OCI-LY3 (cell line): Measurements from ENCODE around the gene ZNF608.

ENCODE experiments used
- H2AFZ ChIP-seq: fragments of 200-600, 300-600 bp; shearing (Covaris generic); 2 replicates; pipeline ENCODE4 v1.6.0; 2014; ENCODE audit warnings: antibody characterized with exemption, low read depth, low read length
- H3K27ac ChIP-seq: fragments of 200-600, 300-600 bp; sonication (generic); 2 replicates; pipeline ENCODE4 v1.5.1; 2014; ENCODE audit warnings: mild to moderate bottlenecking, low read length, moderate library complexity, mixed read lengths
- H3K27me3 ChIP-seq: fragments of 200-600, 300-600 bp; sonication (generic); 2 replicates; pipeline ENCODE4 v1.6.1; 2014; ENCODE audit warnings: low read depth, low read length, mixed read lengths
- H3K36me3 ChIP-seq: fragments of 200-600, 300-600 bp; sonication (generic); replicated peaks from 2 replicates; pipeline ENCODE3; 2014; ENCODE audit warnings: low read depth, low read length, mixed read lengths
- H3K4me1 ChIP-seq: fragments of 300-600, 200-600 bp; sonication (generic); 2 replicates; pipeline ENCODE4 v1.6.1; 2014; ENCODE audit warnings: low read length, mixed read lengths
- H3K4me2 ChIP-seq: fragments of 200-600, 300-600 bp; sonication (generic); 2 replicates; pipeline ENCODE4 v1.6.1; 2014; ENCODE audit warnings: low read length, mixed read lengths
- H3K4me3 ChIP-seq: fragments of 300-600, 200-600 bp; sonication (generic); 2 replicates; pipeline ENCODE4 v1.5.1; 2014; ENCODE audit warnings: antibody characterized with exemption, mild to moderate bottlenecking, low read length, moderate library complexity
- H3K79me2 ChIP-seq: fragments of 300-600, 200-600 bp; shearing (Covaris generic); 2 replicates; pipeline ENCODE4 v1.6.1; 2014; ENCODE audit warnings: mild to moderate bottlenecking, low read length, mixed read lengths
- H3K9ac ChIP-seq: fragments of 300-600, 200-600 bp; shearing (Covaris generic); 2 replicates; pipeline ENCODE4 v1.6.0; 2014; ENCODE audit warnings: mild to moderate bottlenecking, low read length, moderate library complexity
- H3K9me3 ChIP-seq: fragments of 200-600, 300-600 bp; shearing (Covaris generic); 2 replicates; pipeline ENCODE4 v1.6.1; 2014; ENCODE audit warnings: low read length, mixed read lengths; ENCODE audit not compliant: insufficient read depth
- H4K20me1 ChIP-seq: fragments of 200-600, 300-600 bp; sonication (generic); 2 replicates; pipeline ENCODE4 v1.6.1; 2016; ENCODE audit warnings: low read length, mixed read lengths; ENCODE audit not compliant: insufficient read depth
- EZH2phosphoT487 ChIP-seq: fragments of 200-600 bp; shearing (Covaris generic); IDR thresholded peaks from 2 replicates; pipeline ENCODE4 v1.6.1; 2018; ENCODE audit warnings: antibody characterized with exemption, mixed run types, low read depth
- TF ChIP-seq, protein P1 (sequence below): fragments of 200-600, 300-600 bp; sonication (generic); IDR thresholded peaks from 2 replicates; pipeline ENCODE4 v1.5.1; 2014; ENCODE audit warnings: antibody characterized with exemption, low read length, low read depth

The ZNF608 gene

DNA sequence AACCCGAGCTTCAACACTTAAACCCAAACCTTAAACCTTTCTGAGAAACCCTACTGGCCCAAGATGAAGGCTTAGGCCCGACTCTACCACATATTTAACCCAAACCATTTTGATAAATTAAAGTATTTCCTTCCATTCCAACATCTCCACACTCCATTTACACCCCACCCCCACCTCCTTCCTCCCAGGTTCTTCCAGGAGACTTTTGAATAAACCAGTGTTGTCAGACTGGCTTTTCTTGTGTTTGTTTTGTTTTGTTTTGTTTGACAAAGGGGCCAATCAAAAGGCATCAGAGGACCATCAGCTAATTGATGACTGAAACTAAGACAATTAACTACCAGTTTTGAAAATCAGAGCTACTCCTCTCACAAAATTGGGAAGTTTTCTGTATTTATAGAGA lies 4.6 kb upstream of the ZNF608 start:
- Histone ChIP-seq H3K4me3 (no peak overlapping the region), H3K4me1 (peaks cover 27% of the 10 kb centered on the region), H3K27ac (no peak overlapping the region), H2AFZ (no peak overlapping the region), H3K4me2 (no peak overlapping the region), H3K79me2 (no peaks in the 10 kb centered on the region), H3K9me3 (no peaks in the 10 kb centered on the region), H3K27me3 (no peaks in the 10 kb centered on the region), H3K9ac (no peak overlapping the region), H4K20me1 (no peaks in the 10 kb centered on the region), H3K36me3 (no peaks in the 10 kb centered on the region)
- TF ChIP-seq, protein P1, sequence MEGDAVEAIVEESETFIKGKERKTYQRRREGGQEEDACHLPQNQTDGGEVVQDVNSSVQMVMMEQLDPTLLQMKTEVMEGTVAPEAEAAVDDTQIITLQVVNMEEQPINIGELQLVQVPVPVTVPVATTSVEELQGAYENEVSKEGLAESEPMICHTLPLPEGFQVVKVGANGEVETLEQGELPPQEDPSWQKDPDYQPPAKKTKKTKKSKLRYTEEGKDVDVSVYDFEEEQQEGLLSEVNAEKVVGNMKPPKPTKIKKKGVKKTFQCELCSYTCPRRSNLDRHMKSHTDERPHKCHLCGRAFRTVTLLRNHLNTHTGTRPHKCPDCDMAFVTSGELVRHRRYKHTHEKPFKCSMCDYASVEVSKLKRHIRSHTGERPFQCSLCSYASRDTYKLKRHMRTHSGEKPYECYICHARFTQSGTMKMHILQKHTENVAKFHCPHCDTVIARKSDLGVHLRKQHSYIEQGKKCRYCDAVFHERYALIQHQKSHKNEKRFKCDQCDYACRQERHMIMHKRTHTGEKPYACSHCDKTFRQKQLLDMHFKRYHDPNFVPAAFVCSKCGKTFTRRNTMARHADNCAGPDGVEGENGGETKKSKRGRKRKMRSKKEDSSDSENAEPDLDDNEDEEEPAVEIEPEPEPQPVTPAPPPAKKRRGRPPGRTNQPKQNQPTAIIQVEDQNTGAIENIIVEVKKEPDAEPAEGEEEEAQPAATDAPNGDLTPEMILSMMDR: no peak
- TF ChIP-seq EZH2phosphoT487: no peak

DNA sequence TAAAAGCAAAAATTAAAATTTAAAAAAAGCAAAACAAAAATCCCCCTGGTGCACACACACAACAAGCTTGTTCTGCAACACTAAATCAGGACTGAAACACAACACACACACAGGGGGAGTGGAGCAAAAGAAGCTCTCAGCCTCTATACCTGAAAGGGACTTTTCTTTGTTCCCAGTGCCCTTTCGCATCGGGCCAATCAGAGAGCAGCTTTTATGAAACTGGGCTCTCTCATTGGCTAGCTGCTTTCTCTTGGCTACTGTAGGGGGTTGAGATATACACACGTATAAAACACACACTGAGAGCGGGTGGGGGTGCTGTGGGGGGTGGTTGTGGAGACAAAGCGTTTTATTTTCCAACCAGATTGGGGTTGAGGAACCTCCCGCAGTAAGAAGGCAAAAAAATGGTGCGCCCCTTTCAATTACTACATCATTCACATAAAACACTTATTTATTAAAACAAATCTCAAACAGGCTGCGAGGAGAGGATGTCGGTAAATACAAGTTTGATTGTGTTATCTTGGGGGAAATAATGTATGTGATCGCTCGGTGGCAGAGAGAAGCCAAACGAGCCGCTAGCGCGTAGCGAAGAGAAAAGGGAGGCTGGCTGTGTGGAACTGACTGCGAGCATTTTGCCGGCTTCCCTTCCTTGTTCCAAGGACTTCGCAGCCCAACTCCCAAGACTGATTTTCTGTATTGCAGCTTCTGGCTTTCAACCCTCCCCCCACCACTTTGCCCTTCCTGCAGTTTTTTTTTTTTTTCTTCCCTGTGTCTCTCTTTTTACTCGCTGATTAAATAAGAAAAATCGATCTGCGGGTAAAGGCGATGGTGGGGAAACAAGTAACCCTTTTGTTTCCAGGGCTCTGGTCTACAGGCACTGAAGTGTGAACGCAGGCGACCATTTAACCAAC lies 2.5 kb upstream of the ZNF608 start:
- no peaks in the 10 kb centered on the region for H3K36me3 ChIP-seq
- peak overlapping the region; percentile 87 for H3K4me3 ChIP-seq
- H3K27ac ChIP-seq: peak overlapping the region; percentile 95
- H4K20me1 ChIP-seq: no peaks in the 10 kb centered on the region
- no peaks in the 10 kb centered on the region for H3K79me2 ChIP-seq
- no peaks in the 10 kb centered on the region for H3K27me3 ChIP-seq
- TF ChIP-seq EZH2phosphoT487: no peak
- TF ChIP-seq, protein P1: no peak
- no peak overlapping the region for H2AFZ ChIP-seq
- H3K9ac ChIP-seq: peak overlapping the region; percentile 98
- peaks cover 30% of the 10 kb centered on the region for H3K4me1 ChIP-seq
- no peaks in the 10 kb centered on the region for H3K9me3 ChIP-seq
- H3K4me2 ChIP-seq: peak overlapping the region; percentile 97

DNA sequence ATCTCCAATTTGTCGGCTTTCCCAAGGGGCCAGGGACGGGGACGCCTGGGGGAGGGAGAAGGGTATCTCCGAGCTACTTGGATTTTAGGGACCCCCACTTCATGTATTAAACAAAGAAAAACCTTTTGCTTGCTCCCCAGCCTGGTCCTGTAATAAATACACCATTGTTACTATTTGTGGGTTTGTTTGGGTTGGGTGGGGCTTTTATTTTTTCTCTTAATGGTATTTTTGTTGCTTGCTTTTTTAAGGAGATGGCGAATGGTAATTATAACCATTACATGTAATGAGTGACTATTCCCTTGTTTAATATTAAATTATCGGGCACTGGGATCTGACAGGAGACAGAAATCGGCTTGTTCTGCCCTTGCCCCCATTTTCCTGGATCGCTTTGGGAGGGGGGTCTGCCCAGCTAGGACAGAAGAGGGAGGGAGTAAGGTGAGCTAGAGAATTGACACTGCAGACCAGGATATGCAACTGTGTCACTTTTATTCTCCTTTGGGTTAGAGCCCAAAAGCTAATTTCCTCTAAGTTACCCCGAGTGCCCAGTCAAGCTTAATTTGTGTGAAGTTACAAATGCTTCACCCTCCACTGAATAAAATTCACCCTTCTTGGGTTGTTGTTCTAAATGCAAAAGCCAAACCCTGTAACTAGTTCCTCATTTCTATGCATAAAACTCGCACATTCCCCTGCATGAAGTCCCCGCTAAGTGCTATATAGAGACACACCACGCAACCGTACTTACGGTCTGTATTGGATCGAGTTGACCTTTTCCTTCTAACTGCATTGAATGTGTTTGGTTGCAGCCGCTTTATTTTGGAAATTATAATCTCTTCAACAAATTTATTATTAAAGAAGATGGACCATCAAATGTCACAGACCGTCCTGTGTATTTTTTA lies 1.6 kb upstream of the ZNF608 start:
- no peaks in the 10 kb centered on the region for H3K27me3 ChIP-seq
- H3K79me2 ChIP-seq: no peaks in the 10 kb centered on the region
- H3K4me1 ChIP-seq: peaks cover 38% of the 10 kb centered on the region
- peak overlapping the region; percentile 87 for H3K4me3 ChIP-seq
- TF ChIP-seq EZH2phosphoT487: no peak
- TF ChIP-seq, protein P1: no peak
- peak overlapping the region; percentile 84; the same call in 1 of the 2 replicates for H2AFZ ChIP-seq
- peak overlapping the region; percentile 97 for H3K4me2 ChIP-seq
- H3K9me3 ChIP-seq: no peaks in the 10 kb centered on the region
- no peaks in the 10 kb centered on the region for H3K36me3 ChIP-seq
- peak overlapping the region; percentile 98 for H3K9ac ChIP-seq
- H4K20me1 ChIP-seq: no peaks in the 10 kb centered on the region
- H3K27ac ChIP-seq: peak overlapping the region; percentile 95
